ENCODE measurements around the gene FANCB. TPM values are rescaled to one million over a fixed set of nuclear protein-coding genes. Genes with fewer than 3 reads are reported as not detected.

The FANCB gene
- total and polyA plus RNA-seq, 2 of the 4 experiments (the other 2 are of a cell fraction) = 2.5 to 7.7 TPM

GRCh38 chrX:14865201-14865600 is 7.7 kb downstream of the FANCB start:
- CTCF ChIA-PET = no interaction called here
- Histone ChIP-seq H3K79me1 (ENCODE audit: low read depth in 1 of 2, low read length in 2 of 2) (no peaks in the 10 kb centered on the region), H2BK20ac (ENCODE audit: low read depth, low read length) (no peak overlapping the region), H3K4ac (ENCODE audit: low read depth, low read length) (no peak overlapping the region), H2AK9ac (replicated peaks; ENCODE audit: low read depth, low read length, poor library complexity) (no peak overlapping the region), H3K4me2 (ENCODE audit: low read depth, low read length) (peak overlapping the region; percentile 52; the same call in 1 of the 2 replicates), H4K91ac (ENCODE audit: insufficient read depth, low read depth, low read length) (no peak overlapping the region), H3K27me3 (ENCODE audit: control insufficient read depth, insufficient read depth, low read length) (no peaks in the 10 kb centered on the region), H3K9me1 (ENCODE audit: insufficient read depth, low read length) (no peaks in the 10 kb centered on the region), H3K4me1 (ENCODE audit: control insufficient read depth, insufficient read depth, low read length) (no peaks in the 10 kb centered on the region), H3K14ac (replicated peaks; ENCODE audit: low read depth, low read length) (no peak overlapping the region), H4K5ac (ENCODE audit: low read depth, low read length) (peak overlapping the region; percentile 64; the same call in 1 of the 2 replicates), H2BK5ac (ENCODE audit: low read depth, low read length, poor library complexity, severe bottlenecking) (peak overlapping the region; percentile 96), H3K36me3 (ENCODE audit: control insufficient read depth, insufficient read depth, low read length) (no peaks in the 10 kb centered on the region), H3K9ac (ENCODE audit: low read depth, low read length) (no peak overlapping the region), H2AK5ac (ENCODE audit: low read depth, low read length) (no peak overlapping the region), H2BK120ac (ENCODE audit: low read depth, low read length) (peak overlapping the region; percentile 77), H4K8ac (ENCODE audit: low read depth in 2 of 2, low read length in 2 of 2) (peak overlapping the region; percentile 20 to 81; a peak in 2 of 4 replicates), H2BK15ac (ENCODE audit: low read depth, low read length) (no peak overlapping the region), H2AFZ (replicated peaks; ENCODE audit: low read length, poor library complexity) (no peak overlapping the region), H3K23ac (ENCODE audit: low read depth, low read length) (no peak overlapping the region), H3K27ac (ENCODE audit: insufficient read depth, low read length) (peak overlapping the region; percentile 79; the same call in 1 of the 2 replicates), H3K9me3 (ENCODE audit: control insufficient read depth, insufficient read depth, low read length) (peaks cover 2% of the 10 kb centered on the region; the same call in 1 of the 2 replicates), H4K20me1 (ENCODE audit: insufficient read depth, low read length) (no peaks in the 10 kb centered on the region), H3K4me3 (ENCODE audit: insufficient read depth, low read depth, low read length) (no peak overlapping the region), H3K18ac (ENCODE audit: low read depth, low read length) (peak overlapping the region; percentile 42), H3K56ac (ENCODE audit: extremely low read depth, insufficient read depth, low read length) (peak overlapping the region; percentile 75; the same call in 1 of the 2 replicates)
- no TSS peak for BruUV-seq (replicated peaks)
- dilution Hi-C loops (cut with HindIII; ENCODE audit: low sequenced_read_pairs, unreplicated experiment) (no loop called here), intact Hi-C loops (cut with micrococcal nuclease) (no loop called here), in situ Hi-C loops (cut with MboI; ENCODE audit: low sequenced_read_pairs) (no loop called here)
- POLR2A ChIA-PET (ENCODE audit: unreplicated experiment) = no interaction called here
- peak; percentile 41 for DNase-seq
- TF ChIP-seq CEBPB (IDR thresholded peaks at IDR 0.05; ENCODE audit: low read depth, low read length) = peak; percentile 41; the same call in 1 of the 2 replicates
- TF ChIP-seq POLR2A (IDR thresholded peaks at IDR 0.05; ENCODE audit: low read depth, low read length) = no peak
- no peak for TF ChIP-seq CHD1 (IDR thresholded peaks at IDR 0.05; ENCODE audit: low read depth, low read length)
- no peak for TF ChIP-seq ELK1 (IDR thresholded peaks at IDR 0.05; ENCODE audit: borderline replicate concordance, low read depth, low read length)
- TF ChIP-seq RAD21 (IDR thresholded peaks at IDR 0.05; ENCODE audit: low read length) = no peak
- TF ChIP-seq RCOR1 (IDR thresholded peaks at IDR 0.05; ENCODE audit: insufficient replicate concordance, low read length) = no peak
- peak; percentile 49 for ATAC-seq (ENCODE audit: low read depth)
- no CpG with 5 or more reads among the region's 1 CpG for WGBS, 2 experiments (ENCODE audit: extremely low coverage in 2 of 2, insufficient read length in 1 of 2)
